IPS DF 6.9 (cell line): ENCODE results near the gene LPP.

Experiments
- DNase-seq: peaks from one replicate; pipeline ENCODE4 v3.0.0-alpha.2; 2013; ENCODE audit warnings: low read depth, low spot score
- H3K27ac ChIP-seq: one replicate; pipeline ENCODE4 v1.5.1; 2013; ENCODE audit warnings: low read length, control low read depth
- H3K27me3 ChIP-seq: 2 replicates; pipeline ENCODE4 v1.6.1; 2013; ENCODE audit warnings: mild to moderate bottlenecking, low read length; ENCODE audit not compliant: control insufficient read depth, insufficient read depth
- H3K36me3 ChIP-seq: 2 replicates; pipeline ENCODE4 v1.6.1; 2013; ENCODE audit warnings: low read length; ENCODE audit not compliant: control insufficient read depth, insufficient read depth
- H3K4me1 ChIP-seq: 2 replicates; pipeline ENCODE4 v1.6.1; 2013; ENCODE audit warnings: low read length; ENCODE audit not compliant: control insufficient read depth, insufficient read depth
- H3K4me3 ChIP-seq: 2 replicates; pipeline ENCODE4 v1.5.1; 2013; ENCODE audit warnings: mild to moderate bottlenecking, low read length
- H3K9me3 ChIP-seq: 2 replicates; pipeline ENCODE4 v1.6.1; 2013; ENCODE audit warnings: low read length, inconsistent platforms; ENCODE audit not compliant: control insufficient read depth, insufficient read depth
- WGBS: extraction: QIAGEN DNeasy Blood & Tissue Kit; methylation state at CpG from one replicate; pipeline ENCODE4 v1.1.7; 2013; ENCODE audit warnings: mixed read lengths, missing lambda C conversion rate; ENCODE audit not compliant: insufficient read length, insufficient coverage; 5-methylcytosine and 5-hydroxymethylcytosine counted together

LPP gene

GRCh38 chr3:188458756-188459155, 304.8 kb downstream of the LPP start:
- WGBS: no CpG with 5 or more reads among the region's 2 CpGs
- Histone ChIP-seq H3K27ac (no peak overlapping the region), H3K27me3 (no peaks in the 10 kb centered on the region), H3K4me1 (no peaks in the 10 kb centered on the region), H3K36me3 (no peaks in the 10 kb centered on the region), H3K4me3 (no peak overlapping the region), H3K9me3 (no peaks in the 10 kb centered on the region)
- DNase-seq: no peak

GRCh38 chr3:188465311-188465710, 311.4 kb downstream of the LPP start:
- no peaks in the 10 kb centered on the region for H3K4me1 ChIP-seq
- H3K27ac ChIP-seq: no peak overlapping the region
- no peaks in the 10 kb centered on the region for H3K36me3 ChIP-seq
- no peaks in the 10 kb centered on the region for H3K9me3 ChIP-seq
- no peaks in the 10 kb centered on the region for H3K27me3 ChIP-seq
- H3K4me3 ChIP-seq: no peak overlapping the region
- WGBS: no CpG with 5 or more reads among the region's 6 CpGs
- no peak for DNase-seq

GRCh38 chr3:188468196-188468595, 314.2 kb downstream of the LPP start:
- no CpG with 5 or more reads among the region's 2 CpGs for WGBS
- Histone ChIP-seq H3K36me3 (no peaks in the 10 kb centered on the region), H3K9me3 (no peaks in the 10 kb centered on the region), H3K27ac (no peak overlapping the region), H3K4me1 (no peaks in the 10 kb centered on the region), H3K27me3 (no peaks in the 10 kb centered on the region), H3K4me3 (no peak overlapping the region)
- no peak for DNase-seq

- no peaks in the 10 kb centered on the region for H3K4me1 ChIP-seq
Observed at GRCh38 chr3:188468662-188469061, 314.7 kb downstream of the LPP start.

GRCh38 chr3:188469228-188469885, 315.4 kb downstream of the LPP start:
- WGBS: no CpG with 5 or more reads among the region's 10 CpGs
- H3K27me3 ChIP-seq: no peaks in the 10 kb centered on the region
- no peaks in the 10 kb centered on the region for H3K36me3 ChIP-seq
- H3K9me3 ChIP-seq: no peaks in the 10 kb centered on the region
- no peaks in the 10 kb centered on the region for H3K4me1 ChIP-seq
- H3K4me3 ChIP-seq: no peak overlapping the region
- DNase-seq: no peak
- H3K27ac ChIP-seq: no peak overlapping the region

More at GRCh38 chr3:188468662-188469061, 314.7 kb downstream of the LPP start:
- H3K36me3 ChIP-seq: no peaks in the 10 kb centered on the region
- no peak for DNase-seq
- no peak overlapping the region for H3K27ac ChIP-seq
- H3K4me3 ChIP-seq: no peak overlapping the region
- no CpG with 5 or more reads among the region's 3 CpGs for WGBS
- H3K9me3 ChIP-seq: no peaks in the 10 kb centered on the region
- H3K27me3 ChIP-seq: no peaks in the 10 kb centered on the region

- Histone ChIP-seq H3K4me3 (no peak overlapping the region), H3K9me3 (no peaks in the 10 kb centered on the region), H3K27ac (no peak overlapping the region), H3K4me1 (no peaks in the 10 kb centered on the region), H3K27me3 (no peaks in the 10 kb centered on the region), H3K36me3 (no peaks in the 10 kb centered on the region)
- no peak for DNase-seq
- WGBS: no CpG with 5 or more reads among the region's 4 CpGs
Observed at GRCh38 chr3:188470508-188471130, 316.7 kb downstream of the LPP start.

GRCh38 chr3:188471723-188472122, 317.8 kb downstream of the LPP start:
- no peaks in the 10 kb centered on the region for H3K27me3 ChIP-seq
- no peak for DNase-seq
- H3K4me1 ChIP-seq: no peaks in the 10 kb centered on the region
- no peaks in the 10 kb centered on the region for H3K36me3 ChIP-seq
- H3K4me3 ChIP-seq: no peak overlapping the region
- no peaks in the 10 kb centered on the region for H3K9me3 ChIP-seq
- no peak overlapping the region for H3K27ac ChIP-seq

- Histone ChIP-seq H3K4me3 (no peak overlapping the region), H3K27ac (no peak overlapping the region), H3K9me3 (no peaks in the 10 kb centered on the region), H3K4me1 (no peaks in the 10 kb centered on the region), H3K36me3 (no peaks in the 10 kb centered on the region), H3K27me3 (no peaks in the 10 kb centered on the region)
- DNase-seq: no peak
- no CpG with 5 or more reads among the region's 1 CpG for WGBS
Observed at GRCh38 chr3:188472336-188472735, 318.4 kb downstream of the LPP start.

- no peak overlapping the region for H3K4me3 ChIP-seq
- no peaks in the 10 kb centered on the region for H3K4me1 ChIP-seq
- no peaks in the 10 kb centered on the region for H3K36me3 ChIP-seq
- no peaks in the 10 kb centered on the region for H3K27me3 ChIP-seq
- H3K9me3 ChIP-seq: no peaks in the 10 kb centered on the region
- no peak for DNase-seq
- no CpG with 5 or more reads among the region's 2 CpGs for WGBS
- H3K27ac ChIP-seq: no peak overlapping the region
Observed at GRCh38 chr3:188473045-188473444, 319.1 kb downstream of the LPP start.

- Histone ChIP-seq H3K27ac (no peak overlapping the region), H3K4me1 (no peaks in the 10 kb centered on the region), H3K27me3 (no peaks in the 10 kb centered on the region), H3K9me3 (no peaks in the 10 kb centered on the region), H3K36me3 (no peaks in the 10 kb centered on the region), H3K4me3 (no peak overlapping the region)
- no CpG with 5 or more reads among the region's 2 CpGs for WGBS
- DNase-seq: no peak
Observed at GRCh38 chr3:188473591-188474288, 319.8 kb downstream of the LPP start.
